Lower lobe of right lung (tissue), 2 donors: Measurements from ENCODE around the gene STPG4. TPM values are rescaled to one million over a fixed set of nuclear protein-coding genes. Genes with fewer than 3 reads are reported as not detected.

Source experiments
- ATAC-seq, 2 donors: fragments of 200-7000 bp; cut with Tn5 transposase; one replicate each; pipeline ENCODE4 v1.9.1; 2020 to 2022; ENCODE audit warnings: mild to moderate bottlenecking in 2 of 2, moderate library complexity in 2 of 2
- DNase-seq: peaks from one replicate; pipeline ENCODE4 v3.0.0-alpha.2; 2020
- H3K27ac ChIP-seq: fragments of 200-600 bp; one replicate; pipeline ENCODE4 v1.8.0; 2022
- H3K27me3 ChIP-seq: fragments of 200-600 bp; one replicate; pipeline ENCODE4 v1.8.0; 2022; ENCODE audit warnings: low read depth
- H3K36me3 ChIP-seq: fragments of 200-600 bp; one replicate; pipeline ENCODE4 v1.8.0; 2022; ENCODE audit warnings: mild to moderate bottlenecking
- H3K4me1 ChIP-seq: fragments of 200-600 bp; one replicate; pipeline ENCODE4 v1.8.0; 2022
- H3K4me3 ChIP-seq: fragments of 200-600 bp; one replicate; pipeline ENCODE4 v1.8.0; 2022; ENCODE audit warnings: mild to moderate bottlenecking
- H3K9me3 ChIP-seq: fragments of 200-600 bp; one replicate; pipeline ENCODE4 v1.8.0; 2022
- intact Hi-C: fragments of 100-400 bp; cut with DNase I; formaldehyde crosslinking; loops from one replicate; pipeline ENCODE4 v1.11.0; 2022
- total RNA-seq: library from RNA; stranded (reverse); fragmentation: NEBNext Ultra II Directional; extraction: Animal tissue kit (Norgen Biotek cat#: 25700); gene quantifications from one replicate; pipeline ENCODE4 v1.2.1, GENCODE V29; 2021
- TF ChIP-seq, protein P1 (sequence below): fragments of 200-600 bp; IDR thresholded peaks from one replicate; pipeline ENCODE4 v1.8.0; 2022; ENCODE audit warnings: antibody characterized with exemption, mild to moderate bottlenecking
- donor health status: DM: no; HTN: yes; CAD: no; lungs with severe emphysema.

The STPG4 gene
- total RNA-seq, 1 donor from 2014 or later = 0.77 TPM

DNA sequence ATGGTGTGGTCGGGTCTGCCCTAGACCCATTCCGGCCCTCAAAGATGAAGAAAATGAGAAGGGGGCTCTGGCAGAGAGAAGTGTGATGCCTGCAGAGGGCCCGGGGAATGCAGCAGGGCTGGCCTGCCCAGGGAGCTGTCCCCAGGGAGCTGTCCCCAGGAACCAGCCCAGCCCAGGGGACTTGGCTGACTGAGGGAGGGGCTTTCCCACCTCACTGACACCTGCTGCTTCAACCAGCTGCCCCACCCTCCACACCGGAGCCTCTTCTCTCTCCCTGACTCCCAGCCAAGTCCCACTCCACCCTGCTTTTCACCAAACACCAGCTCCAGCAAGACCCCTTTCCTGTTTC is 111.2 kb downstream of the STPG4 start:
- Histone ChIP-seq H3K9me3 (no peaks in the 10 kb centered on the region), H3K27ac (peak overlapping the region; percentile 79), H3K4me3 (no peak overlapping the region), H3K36me3 (peaks cover 67% of the 10 kb centered on the region), H3K4me1 (peaks cover 50% of the 10 kb centered on the region), H3K27me3 (no peaks in the 10 kb centered on the region)
- TF ChIP-seq, protein P1, sequence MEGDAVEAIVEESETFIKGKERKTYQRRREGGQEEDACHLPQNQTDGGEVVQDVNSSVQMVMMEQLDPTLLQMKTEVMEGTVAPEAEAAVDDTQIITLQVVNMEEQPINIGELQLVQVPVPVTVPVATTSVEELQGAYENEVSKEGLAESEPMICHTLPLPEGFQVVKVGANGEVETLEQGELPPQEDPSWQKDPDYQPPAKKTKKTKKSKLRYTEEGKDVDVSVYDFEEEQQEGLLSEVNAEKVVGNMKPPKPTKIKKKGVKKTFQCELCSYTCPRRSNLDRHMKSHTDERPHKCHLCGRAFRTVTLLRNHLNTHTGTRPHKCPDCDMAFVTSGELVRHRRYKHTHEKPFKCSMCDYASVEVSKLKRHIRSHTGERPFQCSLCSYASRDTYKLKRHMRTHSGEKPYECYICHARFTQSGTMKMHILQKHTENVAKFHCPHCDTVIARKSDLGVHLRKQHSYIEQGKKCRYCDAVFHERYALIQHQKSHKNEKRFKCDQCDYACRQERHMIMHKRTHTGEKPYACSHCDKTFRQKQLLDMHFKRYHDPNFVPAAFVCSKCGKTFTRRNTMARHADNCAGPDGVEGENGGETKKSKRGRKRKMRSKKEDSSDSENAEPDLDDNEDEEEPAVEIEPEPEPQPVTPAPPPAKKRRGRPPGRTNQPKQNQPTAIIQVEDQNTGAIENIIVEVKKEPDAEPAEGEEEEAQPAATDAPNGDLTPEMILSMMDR = no peak
- intact Hi-C loops = no loop called here
- DNase-seq = no peak
- peak in 1 of 2 donors; percentile 2 for ATAC-seq

DNA sequence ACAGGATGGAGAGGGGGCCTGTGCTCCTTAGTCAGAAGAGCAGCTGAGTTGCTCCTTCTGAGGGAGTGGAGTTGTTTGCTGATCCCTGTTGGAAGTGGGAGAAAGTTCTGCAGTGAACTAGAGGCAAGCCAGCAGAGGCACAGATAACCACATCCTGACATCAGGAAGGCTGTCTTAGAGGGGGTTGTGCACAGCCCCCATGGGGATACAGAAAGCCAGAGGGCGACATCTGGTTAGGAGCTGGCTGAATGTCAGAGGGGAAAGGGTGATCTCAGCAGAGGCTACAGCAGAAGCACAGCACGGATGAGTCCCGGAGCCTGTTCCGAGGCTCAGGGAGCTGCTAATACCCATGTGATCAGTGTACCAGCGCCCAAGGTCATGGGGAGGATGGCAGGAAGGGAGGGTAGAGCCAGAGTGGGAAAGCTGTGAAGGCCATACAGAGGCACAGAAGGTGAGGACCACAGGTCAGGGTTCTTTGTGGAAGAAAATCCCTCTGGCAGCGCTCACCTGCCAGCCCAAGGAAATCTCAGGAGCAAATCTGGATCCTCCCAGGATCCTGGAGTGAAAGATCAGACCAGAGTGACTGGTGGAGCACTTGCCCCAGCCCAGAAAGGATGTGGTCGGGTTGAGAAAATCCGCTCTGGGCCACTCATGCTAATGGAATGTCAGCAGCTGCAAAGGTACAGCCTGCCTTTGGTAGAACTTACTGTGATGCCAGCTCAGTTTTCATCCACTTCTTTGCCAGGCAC is 111.8 kb downstream of the STPG4 start:
- H3K9me3 ChIP-seq = no peaks in the 10 kb centered on the region
- DNase-seq = no peak
- TF ChIP-seq, protein P1 = no peak
- no peaks in the 10 kb centered on the region for H3K27me3 ChIP-seq
- intact Hi-C loops = no loop called here
- H3K4me1 ChIP-seq = peaks cover 56% of the 10 kb centered on the region
- no peak overlapping the region for H3K4me3 ChIP-seq
- H3K36me3 ChIP-seq = peaks cover 67% of the 10 kb centered on the region
- peak; percentile 72 to 84 for ATAC-seq
- peak overlapping the region; percentile 79 for H3K27ac ChIP-seq

DNA sequence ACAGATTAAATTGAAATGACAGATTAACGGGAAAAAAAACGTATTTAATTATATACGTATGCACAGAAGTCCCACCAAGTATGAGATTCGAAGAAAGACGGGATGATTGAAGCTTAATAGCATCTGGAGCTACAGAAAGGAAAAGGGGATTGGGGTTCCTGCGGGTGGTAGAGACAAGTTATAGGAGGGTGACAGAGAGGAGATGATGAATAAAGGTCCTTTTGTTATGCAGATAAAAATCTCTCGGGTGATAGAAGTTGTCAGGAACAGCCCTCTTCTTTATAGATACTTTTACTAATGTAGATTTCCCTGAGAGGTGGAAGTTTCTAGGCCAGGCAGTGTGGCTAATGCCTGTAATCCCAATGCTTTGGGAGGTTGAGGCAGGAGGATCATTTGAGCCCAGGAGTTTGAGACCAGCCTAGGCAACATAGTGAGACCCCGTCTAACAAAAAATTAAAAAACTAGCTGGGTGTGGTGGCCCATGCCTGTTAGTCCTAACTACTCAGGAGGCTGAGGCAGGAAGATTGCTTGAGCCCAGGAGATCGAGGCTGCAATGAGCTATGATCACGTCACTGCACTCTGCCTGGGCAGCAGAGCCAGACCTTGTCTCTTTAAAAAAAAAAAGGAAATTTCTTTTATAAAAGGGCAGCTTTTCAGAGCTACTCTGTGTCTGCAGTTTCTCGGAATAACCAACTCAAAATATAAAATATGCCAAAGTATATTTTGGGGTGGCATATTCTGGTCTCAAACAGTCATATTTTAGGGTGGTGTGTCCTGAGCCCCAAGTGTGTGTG is 113.0 kb downstream of the STPG4 start:
- no peaks in the 10 kb centered on the region for H3K9me3 ChIP-seq
- H3K4me3 ChIP-seq = no peak overlapping the region
- no peak for ATAC-seq
- H3K27ac ChIP-seq = peak overlapping the region; percentile 79
- H3K4me1 ChIP-seq = peaks cover 61% of the 10 kb centered on the region
- H3K36me3 ChIP-seq = peaks cover 60% of the 10 kb centered on the region
- H3K27me3 ChIP-seq = no peaks in the 10 kb centered on the region
- DNase-seq = no peak
- intact Hi-C loops = no loop called here
- TF ChIP-seq, protein P1 = no peak

DNA sequence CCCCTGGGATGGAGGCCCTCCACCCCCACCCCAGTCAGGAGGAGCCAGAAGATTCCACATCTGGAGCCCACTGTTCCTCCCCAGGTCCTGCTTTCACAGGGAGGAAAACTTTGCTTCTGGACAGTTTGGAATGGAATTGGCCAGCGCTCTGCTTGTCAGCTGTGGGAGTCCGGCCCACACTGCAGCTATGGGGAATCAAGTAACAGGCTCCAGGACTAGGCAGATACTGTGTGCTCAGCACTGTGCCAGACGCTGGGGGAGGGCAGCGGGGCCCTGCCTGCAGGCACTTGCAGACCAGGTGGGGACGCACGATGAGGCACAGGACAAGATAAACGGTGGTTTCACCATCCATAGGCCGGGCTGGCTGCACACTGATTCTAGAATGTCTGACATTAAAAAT is 114.0 kb downstream of the STPG4 start:
- intact Hi-C loops = no loop called here
- H3K4me1 ChIP-seq = peaks cover 64% of the 10 kb centered on the region
- no peaks in the 10 kb centered on the region for H3K9me3 ChIP-seq
- H3K27ac ChIP-seq = peak overlapping the region; percentile 43
- H3K36me3 ChIP-seq = peaks cover 58% of the 10 kb centered on the region
- DNase-seq (no peak), ATAC-seq (no peak)
- no peak overlapping the region for H3K4me3 ChIP-seq
- TF ChIP-seq, protein P1 = no peak
- no peaks in the 10 kb centered on the region for H3K27me3 ChIP-seq

DNA sequence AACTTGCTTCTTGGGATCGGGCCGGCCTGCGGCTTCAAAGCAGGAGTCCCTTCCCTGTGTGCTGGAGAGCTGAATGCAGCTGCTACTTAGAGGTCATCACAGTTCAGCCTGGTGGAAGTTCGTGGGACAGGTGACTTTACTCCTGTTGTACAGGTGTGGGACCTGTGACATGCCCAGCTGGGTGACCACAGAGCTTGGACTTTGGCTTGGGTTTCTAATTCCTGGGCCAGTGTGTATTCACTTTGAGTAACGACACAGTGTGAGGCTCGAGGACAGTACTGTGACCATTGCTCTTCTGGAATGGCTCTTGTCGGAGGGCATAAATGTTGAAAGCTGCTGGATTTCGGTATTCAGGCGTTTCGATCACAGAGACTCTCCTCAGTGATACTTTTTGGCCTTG is 114.5 kb downstream of the STPG4 start:
- peak overlapping the region; percentile 43 for H3K27ac ChIP-seq

More for the DNA sequence above, 114.5 kb downstream of the STPG4 start:
- intact Hi-C loops = no loop called here
- ATAC-seq (no peak), DNase-seq (no peak)
- Histone ChIP-seq H3K4me1 (peaks cover 68% of the 10 kb centered on the region), H3K4me3 (no peak overlapping the region), H3K36me3 (peaks cover 54% of the 10 kb centered on the region), H3K9me3 (no peaks in the 10 kb centered on the region), H3K27me3 (no peaks in the 10 kb centered on the region)
- TF ChIP-seq, protein P1 = no peak
